ENCODE data around the gene CELF6.
A peak's percentile ranks its signal among the peaks of the same experiment; 100 is the strongest.
"Not testable (repeated sequence)": the region's sequence is repeated elsewhere in the genome, so short reads cannot be mapped to it uniquely, and the experiment has no call there.

CELF6 gene

GRCh38 chr15:72315706-72316370, 4.1 kb downstream of the CELF6 start:
- peak; percentile 28 for DNase-seq

- DNase-seq = no peak
Observed at GRCh38 chr15:72313881-72314280, 6.1 kb downstream of the CELF6 start.

- DNase-seq = no peak
Observed at GRCh38 chr15:72313448-72313840, 6.5 kb downstream of the CELF6 start.

- DNase-seq = peak; percentile 55
Observed at GRCh38 chr15:72312605-72313447, 7.1 kb downstream of the CELF6 start.

- no peak for DNase-seq
Observed at GRCh38 chr15:72307026-72307425, 12.9 kb downstream of the CELF6 start.

GRCh38 chr15:72306211-72306785, 13.7 kb downstream of the CELF6 start:
- DNase-seq = peak; percentile 13

- DNase-seq = no peak
Observed at GRCh38 chr15:72304596-72304995, 15.4 kb downstream of the CELF6 start.

GRCh38 chr15:72302955-72303354, 17.0 kb downstream of the CELF6 start:
- DNase-seq = no peak

GRCh38 chr15:72289597-72290325, 30.2 kb downstream of the CELF6 start:
- no peak for DNase-seq

- DNase-seq = no peak
Observed at GRCh38 chr15:72288796-72289596, 31.0 kb downstream of the CELF6 start.

- DNase-seq = no peak
Observed at GRCh38 chr15:72285927-72286516, 33.9 kb downstream of the CELF6 start.

- DNase-seq = no peak
Observed at GRCh38 chr15:72285402-72285801, 34.6 kb downstream of the CELF6 start.

GRCh38 chr15:72284781-72285180, 35.2 kb downstream of the CELF6 start:
- no peak for DNase-seq

- DNase-seq = no peak
Observed at GRCh38 chr15:72281713-72282112, 38.2 kb downstream of the CELF6 start.

GRCh38 chr15:72280751-72281150, 39.2 kb downstream of the CELF6 start:
- no peak for DNase-seq

- no peak for DNase-seq
Observed at GRCh38 chr15:72278737-72279136, 41.2 kb downstream of the CELF6 start.

GRCh38 chr15:72276326-72276700, 43.6 kb downstream of the CELF6 start:
- no peak for DNase-seq

GRCh38 chr15:72275635-72276325, 44.2 kb downstream of the CELF6 start:
- not testable (repeated sequence) for DNase-seq

- DNase-seq = no peak
Observed at GRCh38 chr15:72272997-72273352, 47.0 kb downstream of the CELF6 start.

GRCh38 chr15:72272213-72272996, 47.6 kb downstream of the CELF6 start, which contains the start of gene PARP6:
PARP6 (minus strand) TSS chr15:72272554; CDS start chr15:72267477, 5,077 bp downstream.
- DNase-seq = peak; percentile 90

- DNase-seq = no peak
Observed at GRCh38 chr15:72271895-72272212, 48.1 kb downstream of the CELF6 start.

Data from NCI-H446 treated with DMSO at 0.1 percent for 48 hours (cell line).